Vagina (tissue), 2 donors: Measurements from ENCODE around the gene CSF1R. TPM values are rescaled to one million over a fixed set of nuclear protein-coding genes. Genes with fewer than 3 reads are reported as not detected.

Experiments
- DNase-seq, 2 donors: peaks; one replicate each; pipeline ENCODE4 v3.0.0-alpha.2; 2017; ENCODE audit errors: extremely low spot score in 2 of 2
- H3K27ac ChIP-seq: fragments of 200-600 bp; sonication (generic); one replicate; pipeline ENCODE4 v1.5.1; 2019
- H3K27me3 ChIP-seq: fragments of 200-600 bp; sonication (generic); one replicate; pipeline ENCODE4 v1.5.1; 2019
- H3K36me3 ChIP-seq, 2 donors: fragments of 200-600 bp; sonication (generic); one replicate each; pipeline ENCODE4 v1.5.1; 2017 to 2019
- H3K4me1 ChIP-seq: fragments of 200-600 bp; sonication (generic); one replicate; pipeline ENCODE4 v1.5.1; 2019
- H3K4me3 ChIP-seq, 2 donors: fragments of 200-600 bp; sonication (generic); 1 replicate in 1 of 2; 2 replicates in 1 of 2; pipeline ENCODE4 v1.5.1; 2016 to 2019
- H3K9me3 ChIP-seq: fragments of 200-600 bp; sonication (generic); one replicate; pipeline ENCODE4 v1.5.1; 2019
- CTCF ChIP-seq, 3 experiments: fragments of 450-650 bp in 2 of 3; fragments of 200-600 bp in 1 of 3; sonication (generic) in 1 of 3; IDR thresholded peaks; one replicate each; pipeline ENCODE4 v1.5.1; 2017 to 2019; ENCODE audit warnings: antibody characterized with exemption in 3 of 3, mild to moderate bottlenecking in 2 of 3, moderate library complexity in 2 of 3
- POLR2A ChIP-seq, 2 donors: fragments of 450-650 bp; IDR thresholded peaks; one replicate each; pipeline ENCODE4 v1.6.1; 2017; ENCODE audit warnings: antibody characterized with exemption in 2 of 2, mild to moderate bottlenecking in 2 of 2, moderate library complexity in 2 of 2
- POLR2AphosphoS5 ChIP-seq, 2 donors: sonication (generic); formaldehyde crosslinking; IDR thresholded peaks; one replicate each; pipeline ENCODE4 v1.9.0; 2017; ENCODE audit warnings: antibody characterized with exemption in 2 of 2, mild to moderate bottlenecking in 2 of 2, low read depth in 1 of 2; ENCODE audit not compliant: insufficient read depth in 1 of 2
- intact Hi-C: fragments of 100-400 bp; cut with DNase I; formaldehyde crosslinking; loops from one replicate; pipeline ENCODE4 v1.15.1; 2023
- total RNA-seq: library from RNA; depleted of rRNA; stranded (reverse); fragments of >200 nt; gene quantifications from one replicate; pipeline ENCODE4 v1.2.3, GENCODE V29; 2016

The CSF1R gene
- total RNA-seq, 1 donor from 2014 or later: 21.4 TPM

- no peak overlapping the region for H3K4me3 ChIP-seq
- H3K27ac ChIP-seq: no peak overlapping the region
- TF ChIP-seq POLR2AphosphoS5 (IDR thresholded peaks at IDR 0.05; ENCODE audit: insufficient read depth in 1 of 2, low read depth in 1 of 2) (no peak), CTCF (IDR thresholded peaks at IDR 0.05) (no peak), POLR2A (IDR thresholded peaks at IDR 0.05) (no peak)
- H3K4me1 ChIP-seq: no peaks in the 10 kb centered on the region
- peak in 1 of 2 donors; percentile 83 for DNase-seq
- H3K27me3 ChIP-seq: no peaks in the 10 kb centered on the region
- H3K36me3 ChIP-seq: peaks cover 0 to 71% of the 10 kb centered on the region in 2 donors
- no peaks in the 10 kb centered on the region for H3K9me3 ChIP-seq
- intact Hi-C loops: no loop called here
Observed at GRCh38 chr5:150118561-150119229, 32.3 kb upstream of the CSF1R start.

GRCh38 chr5:150117945-150118560 is 31.7 kb upstream of the CSF1R start:
- Histone ChIP-seq H3K36me3 (peaks cover 0 to 64% of the 10 kb centered on the region in 2 donors), H3K4me3 (no peak overlapping the region), H3K27ac (no peak overlapping the region), H3K9me3 (no peaks in the 10 kb centered on the region), H3K27me3 (no peaks in the 10 kb centered on the region), H3K4me1 (peaks cover 6% of the 10 kb centered on the region)
- TF ChIP-seq CTCF (IDR thresholded peaks at IDR 0.05) (no peak), POLR2AphosphoS5 (IDR thresholded peaks at IDR 0.05; ENCODE audit: insufficient read depth in 1 of 2, low read depth in 1 of 2) (no peak), POLR2A (IDR thresholded peaks at IDR 0.05) (no peak)
- DNase-seq: peak in 1 of 2 donors; percentile 83
- intact Hi-C loops: no loop called here

- Histone ChIP-seq H3K9me3 (no peaks in the 10 kb centered on the region), H3K4me1 (peaks cover 9% of the 10 kb centered on the region), H3K27ac (no peak overlapping the region), H3K27me3 (no peaks in the 10 kb centered on the region), H3K4me3 (no peak overlapping the region), H3K36me3 (peaks cover 0 to 52% of the 10 kb centered on the region in 2 donors)
- no peak for TF ChIP-seq CTCF (IDR thresholded peaks at IDR 0.05)
- no peak for TF ChIP-seq POLR2AphosphoS5 (IDR thresholded peaks at IDR 0.05; ENCODE audit: insufficient read depth in 1 of 2, low read depth in 1 of 2)
- no peak for TF ChIP-seq POLR2A (IDR thresholded peaks at IDR 0.05)
- intact Hi-C loops: no loop called here
- DNase-seq: peak in 1 of 2 donors; percentile 82
Observed at GRCh38 chr5:150116667-150117400, 30.5 kb upstream of the CSF1R start.

GRCh38 chr5:150114773-150115408 is 28.5 kb upstream of the CSF1R start:
- peaks cover 9% of the 10 kb centered on the region for H3K4me1 ChIP-seq
- no peak for TF ChIP-seq POLR2A (IDR thresholded peaks at IDR 0.05)
- peak in 1 of 2 donors; percentile 46 for TF ChIP-seq POLR2AphosphoS5 (IDR thresholded peaks at IDR 0.05; ENCODE audit: insufficient read depth in 1 of 2, low read depth in 1 of 2)
- DNase-seq: peak; percentile 58 to 84
- H3K27me3 ChIP-seq: no peaks in the 10 kb centered on the region
- peaks cover 0 to 32% of the 10 kb centered on the region in 2 donors for H3K36me3 ChIP-seq
- H3K27ac ChIP-seq: peak overlapping the region; percentile 22
- no peaks in the 10 kb centered on the region for H3K9me3 ChIP-seq
- intact Hi-C loops: no loop called here
- no peak overlapping the region for H3K4me3 ChIP-seq

GRCh38 chr5:150114102-150114641 is 27.8 kb upstream of the CSF1R start:
- H3K27ac ChIP-seq: peak overlapping the region; percentile 74
- TF ChIP-seq POLR2AphosphoS5 (IDR thresholded peaks at IDR 0.05; ENCODE audit: insufficient read depth in 1 of 2, low read depth in 1 of 2) (peak in 1 of 2 donors; percentile 45), CTCF (IDR thresholded peaks at IDR 0.05) (no peak)
- H3K4me1 ChIP-seq: peaks cover 9% of the 10 kb centered on the region
- H3K9me3 ChIP-seq: no peaks in the 10 kb centered on the region
- peak in 1 of 2 donors; percentile 85 for DNase-seq
- no peaks in the 10 kb centered on the region for H3K27me3 ChIP-seq
- H3K4me3 ChIP-seq: no peak overlapping the region
- intact Hi-C loops: no loop called here
- peaks cover 0 to 25% of the 10 kb centered on the region in 2 donors for H3K36me3 ChIP-seq
